Neural cell (in vitro differentiated cells): Measurements from ENCODE around the gene PDE4D. TPM values are rescaled to one million over a fixed set of nuclear protein-coding genes. Genes with fewer than 3 reads are reported as not detected.

Experiments used
- H2AFZ ChIP-seq: fragments of 200-600, 300-800 bp; sonication (generic), shearing (Covaris generic); 2 replicates; pipeline ENCODE4 v1.6.0; 2014; ENCODE audit warnings: low read depth, mild to moderate bottlenecking, antibody characterized with exemption, low read length, moderate library complexity
- H3F3A ChIP-seq: fragments of 200-600 bp; shearing (Covaris generic); 2 replicates; pipeline ENCODE4 v1.6.1; 2016; ENCODE audit warnings: mild to moderate bottlenecking, moderate library complexity, mixed read lengths, antibody characterized with exemption, low read length; ENCODE audit not compliant: insufficient read depth, poor library complexity, severe bottlenecking
- H3K27ac ChIP-seq: fragments of 200-600, 300-800 bp; sonication (generic), shearing (Covaris generic); 2 replicates; pipeline ENCODE4 v1.5.1; 2014; ENCODE audit warnings: mild to moderate bottlenecking, low read length, moderate library complexity
- H3K27me3 ChIP-seq: fragments of 300-800, 200-600 bp; sonication (generic), shearing (Covaris generic); 2 replicates; pipeline ENCODE4 v1.6.0; 2014; ENCODE audit warnings: mild to moderate bottlenecking, low read depth, low read length, moderate library complexity; ENCODE audit not compliant: insufficient read depth
- H3K36me3 ChIP-seq: fragments of 300-800, 200-600 bp; sonication (generic), shearing (Covaris generic); 2 replicates; pipeline ENCODE4 v1.5.1; 2014; ENCODE audit warnings: mild to moderate bottlenecking, antibody characterized with exemption, low read length, moderate library complexity; ENCODE audit not compliant: insufficient read depth
- H3K4me2 ChIP-seq: fragments of 300-800, 200-600 bp; sonication (generic), shearing (Covaris generic); 2 replicates; pipeline ENCODE4 v1.6.0; 2014; ENCODE audit warnings: mild to moderate bottlenecking, low read length
- H3K4me3 ChIP-seq: fragments of 300-800, 200-600 bp; sonication (generic), shearing (Covaris generic); 2 replicates; pipeline ENCODE4 v1.5.1; 2014; ENCODE audit warnings: mild to moderate bottlenecking, low read length, moderate library complexity
- H3K79me2 ChIP-seq: fragments of 200-600 bp; shearing (Covaris generic); replicated peaks from 2 replicates; pipeline ENCODE4 v1.6.0; 2014; ENCODE audit warnings: mild to moderate bottlenecking, low read length, moderate library complexity; ENCODE audit not compliant: insufficient read depth
- H3K9ac ChIP-seq: fragments of 300-800, 200-600 bp; sonication (generic), shearing (Covaris generic); 2 replicates; pipeline ENCODE4 v1.6.1; 2016; ENCODE audit warnings: mild to moderate bottlenecking, low read length, mixed read lengths
- H3K9me2 ChIP-seq: fragments of 200-600 bp; shearing (Covaris generic); 2 replicates; pipeline ENCODE4 v1.6.1; 2016; ENCODE audit warnings: mild to moderate bottlenecking, low read length, mixed read lengths; ENCODE audit not compliant: insufficient read depth
- H3K9me3 ChIP-seq: fragments of 200-600, 300-800 bp; sonication (generic), shearing (Covaris generic); 2 replicates; pipeline ENCODE4 v1.6.1; 2016; ENCODE audit warnings: mild to moderate bottlenecking, mixed run types, low read length, moderate library complexity, mixed read lengths
- H4K20me1 ChIP-seq: fragments of 200-600 bp; shearing (Covaris generic); 2 replicates; pipeline ENCODE4 v1.6.1; 2016; ENCODE audit warnings: mild to moderate bottlenecking, mixed run types; ENCODE audit not compliant: insufficient read depth
- CTCF ChIP-seq: fragments of 450-650 bp; IDR thresholded peaks from 2 replicates; pipeline ENCODE4 v1.5.1; 2014; ENCODE audit warnings: antibody characterized with exemption, mild to moderate bottlenecking, moderate library complexity; ENCODE audit not compliant: poor library complexity, severe bottlenecking
- EP300 ChIP-seq: fragments of 450-650 bp; conservative IDR thresholded peaks from 2 replicates; pipeline ENCODE4 v1.6.1; 2014; ENCODE audit warnings: antibody characterized with exemption, mild to moderate bottlenecking, moderate library complexity; ENCODE audit not compliant: poor library complexity, severe bottlenecking
- MXI1 ChIP-seq: fragments of 450-650 bp; conservative IDR thresholded peaks from 2 replicates; pipeline ENCODE4 v1.6.1; 2014; ENCODE audit warnings: antibody characterized with exemption, mild to moderate bottlenecking; ENCODE audit not compliant: poor library complexity, severe bottlenecking
- POLR2AphosphoS5 ChIP-seq: IDR thresholded peaks from 2 replicates; pipeline ENCODE4 v1.6.1; 2012
- RAD21 ChIP-seq: fragments of 450-650 bp; conservative IDR thresholded peaks from 2 replicates; pipeline ENCODE4 v1.6.1; 2014; ENCODE audit warnings: antibody characterized with exemption, mild to moderate bottlenecking, moderate library complexity
- REST ChIP-seq: IDR thresholded peaks from 2 replicates; pipeline ENCODE4 v1.6.1; 2012; ENCODE audit warnings: borderline replicate concordance
- SMC3 ChIP-seq: fragments of 450-650 bp; conservative IDR thresholded peaks from 2 replicates; pipeline ENCODE4 v1.6.1; 2014; ENCODE audit warnings: antibody characterized with exemption, mild to moderate bottlenecking, moderate library complexity; ENCODE audit not compliant: poor library complexity
- polyA plus RNA-seq: library from polyadenylated mRNA; depleted of rRNA; stranded (reverse); fragments of >200 nt; gene quantifications from 2 replicates; pipeline ENCODE4 v1.2.3, GENCODE V29; 2014

Gene PDE4D
- polyA plus RNA-seq, 1 donor from 2014 or later, result 42.8 TPM

- Histone ChIP-seq H3K79me2 (no peaks in the 10 kb centered on the region), H3K27ac (no peak overlapping the region), H3K27me3 (no peaks in the 10 kb centered on the region), H3K4me3 (no peak overlapping the region), H3F3A (no peaks in the 10 kb centered on the region), H2AFZ (no peak overlapping the region), H4K20me1 (no peaks in the 10 kb centered on the region), H3K4me2 (no peak overlapping the region), H3K36me3 (no peaks in the 10 kb centered on the region), H3K9me3 (no peaks in the 10 kb centered on the region), H3K9ac (no peak overlapping the region), H3K9me2 (no peaks in the 10 kb centered on the region)
- TF ChIP-seq MXI1 (no peak), SMC3 (no peak), REST (no peak), RAD21 (no peak), POLR2AphosphoS5 (no peak), EP300 (no peak), CTCF (no peak)
Observed at GRCh38 chr5:59081693-59082092, 811.8 kb downstream of the PDE4D start.

GRCh38 chr5:59079622-59080620 is 813.6 kb downstream of the PDE4D start:
- H3K4me2 ChIP-seq, result no peak overlapping the region
- no peak overlapping the region for H3K27ac ChIP-seq
- no peaks in the 10 kb centered on the region for H3F3A ChIP-seq
- no peak overlapping the region for H2AFZ ChIP-seq
- no peaks in the 10 kb centered on the region for H3K27me3 ChIP-seq
- H3K9me3 ChIP-seq, result no peaks in the 10 kb centered on the region
- H3K9me2 ChIP-seq, result no peaks in the 10 kb centered on the region
- H3K4me3 ChIP-seq, result no peak overlapping the region
- no peak overlapping the region for H3K9ac ChIP-seq
- no peaks in the 10 kb centered on the region for H3K79me2 ChIP-seq
- no peaks in the 10 kb centered on the region for H3K36me3 ChIP-seq
- H4K20me1 ChIP-seq, result no peaks in the 10 kb centered on the region
- TF ChIP-seq RAD21 (no peak), REST (no peak)
